Osteocyte (in vitro differentiated cells): ENCODE measurements around the gene CA11. TPM values are rescaled to one million over a fixed set of nuclear protein-coding genes. Genes with fewer than 3 reads are reported as not detected.

Source experiments
- DNase-seq: peaks from one replicate; pipeline ENCODE4 v3.0.0; 2021; ENCODE audit warnings: mixed read lengths; ENCODE audit not compliant: unreplicated experiment; ENCODE audit errors: extremely low spot score
- H3K27ac Mint-ChIP-seq: one replicate; pipeline ENCODE4 v1.8.0; 2021; ENCODE audit warnings: mild to moderate bottlenecking, mixed read lengths; ENCODE audit not compliant: unreplicated experiment
- H3K27me3 Mint-ChIP-seq: one replicate; pipeline ENCODE4 v1.8.0; 2021; ENCODE audit warnings: mixed read lengths; ENCODE audit not compliant: unreplicated experiment
- H3K36me3 Mint-ChIP-seq: one replicate; pipeline ENCODE4 v1.8.0; 2021; ENCODE audit warnings: mixed read lengths; ENCODE audit not compliant: unreplicated experiment
- H3K4me1 Mint-ChIP-seq: one replicate; pipeline ENCODE4 v1.8.0; 2021; ENCODE audit warnings: mixed read lengths; ENCODE audit not compliant: unreplicated experiment
- H3K4me3 Mint-ChIP-seq: one replicate; pipeline ENCODE4 v1.8.0; 2021; ENCODE audit warnings: mild to moderate bottlenecking, moderate library complexity, mixed read lengths; ENCODE audit not compliant: unreplicated experiment
- H3K9me3 Mint-ChIP-seq: one replicate; pipeline ENCODE4 v1.8.0; 2021; ENCODE audit warnings: mixed read lengths; ENCODE audit not compliant: unreplicated experiment
- total RNA-seq: library from RNA; stranded (reverse); gene quantifications from 2 replicates; pipeline ENCODE4 v1.2.1, GENCODE V29; 2021
- TF ChIP-seq, protein P1 (sequence below): fragments of 200-600 bp; sonication (generic); IDR thresholded peaks from 2 replicates; pipeline ENCODE4 v1.5.0; 2021; ENCODE audit warnings: antibody characterized with exemption, mild to moderate bottlenecking, moderate library complexity

CA11 gene
- total RNA-seq, 1 donor from 2014 or later = 40.7 TPM

DNA sequence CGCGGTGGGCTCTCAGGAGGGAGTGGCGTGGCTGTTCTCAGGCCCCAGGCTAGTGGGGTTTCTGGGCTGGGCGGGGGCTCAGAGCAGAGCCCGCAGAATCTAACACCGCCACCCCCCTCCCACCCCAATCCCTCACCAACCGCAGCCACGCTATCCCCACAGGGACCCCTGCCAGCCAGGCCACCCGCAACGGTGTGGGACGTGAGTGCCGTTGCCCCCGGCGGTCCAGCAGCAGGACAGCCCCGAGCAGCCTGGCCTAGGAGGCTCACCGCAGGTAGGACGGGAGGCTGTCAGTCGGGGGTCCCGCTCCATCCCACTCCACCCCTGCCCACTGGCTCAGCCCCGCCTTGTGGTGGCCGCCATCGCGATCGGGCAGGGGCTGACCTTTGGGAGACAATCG lies 27.0 kb upstream of the CA11 start, which contains the start of gene NTN5:
Gene NTN5, minus strand, starts transcription at position 24 of the 400 bp plus-strand sequence. CDS start 2,031 bp downstream, outside the sequence.
- Mint-ChIP-seq H3K36me3 (no peaks in the 10 kb centered on the region), H3K4me1 (peaks cover 3% of the 10 kb centered on the region), H3K27ac (no peak within 1 kb of the TSS), H3K4me3 (no peak within 1 kb of the TSS), H3K27me3 (no peaks in the 10 kb centered on the region), H3K9me3 (no peaks in the 10 kb centered on the region)
- TF ChIP-seq, protein P1, sequence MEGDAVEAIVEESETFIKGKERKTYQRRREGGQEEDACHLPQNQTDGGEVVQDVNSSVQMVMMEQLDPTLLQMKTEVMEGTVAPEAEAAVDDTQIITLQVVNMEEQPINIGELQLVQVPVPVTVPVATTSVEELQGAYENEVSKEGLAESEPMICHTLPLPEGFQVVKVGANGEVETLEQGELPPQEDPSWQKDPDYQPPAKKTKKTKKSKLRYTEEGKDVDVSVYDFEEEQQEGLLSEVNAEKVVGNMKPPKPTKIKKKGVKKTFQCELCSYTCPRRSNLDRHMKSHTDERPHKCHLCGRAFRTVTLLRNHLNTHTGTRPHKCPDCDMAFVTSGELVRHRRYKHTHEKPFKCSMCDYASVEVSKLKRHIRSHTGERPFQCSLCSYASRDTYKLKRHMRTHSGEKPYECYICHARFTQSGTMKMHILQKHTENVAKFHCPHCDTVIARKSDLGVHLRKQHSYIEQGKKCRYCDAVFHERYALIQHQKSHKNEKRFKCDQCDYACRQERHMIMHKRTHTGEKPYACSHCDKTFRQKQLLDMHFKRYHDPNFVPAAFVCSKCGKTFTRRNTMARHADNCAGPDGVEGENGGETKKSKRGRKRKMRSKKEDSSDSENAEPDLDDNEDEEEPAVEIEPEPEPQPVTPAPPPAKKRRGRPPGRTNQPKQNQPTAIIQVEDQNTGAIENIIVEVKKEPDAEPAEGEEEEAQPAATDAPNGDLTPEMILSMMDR = no peak
- DNase-seq = no peak

DNA sequence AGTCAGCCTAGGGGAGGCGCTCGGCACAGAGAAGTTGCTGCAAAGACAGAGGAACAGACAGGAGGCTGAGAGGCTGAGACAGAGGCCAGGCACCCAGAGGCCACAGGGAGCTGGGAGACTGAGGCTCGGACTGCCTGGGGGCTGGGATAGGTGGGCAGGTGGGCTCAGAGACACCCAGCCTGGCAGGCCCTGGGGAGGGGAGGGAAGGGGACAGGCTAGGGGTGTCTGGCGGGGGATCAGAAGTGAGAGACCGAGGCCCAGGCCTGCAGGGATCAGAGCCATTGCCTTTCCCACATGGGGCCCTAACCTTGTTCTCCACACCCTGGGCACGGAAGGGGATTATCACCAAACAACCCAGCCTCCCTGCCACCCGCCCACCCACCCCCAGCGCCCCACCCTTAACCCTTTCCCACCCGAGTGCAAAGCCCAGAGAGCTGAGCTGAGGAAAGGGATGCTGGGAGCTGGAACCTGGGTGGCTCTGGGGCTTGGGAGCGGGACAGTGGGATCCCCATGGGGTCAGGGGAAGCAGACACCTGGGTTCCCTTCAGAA lies 25.5 kb upstream of the CA11 start:
- Mint-ChIP-seq H3K4me1 (peaks cover 3% of the 10 kb centered on the region), H3K27ac (no peak overlapping the region), H3K4me3 (no peak overlapping the region), H3K27me3 (no peaks in the 10 kb centered on the region), H3K9me3 (no peaks in the 10 kb centered on the region), H3K36me3 (no peaks in the 10 kb centered on the region)
- TF ChIP-seq, protein P1 = no peak
- DNase-seq = no peak

DNA sequence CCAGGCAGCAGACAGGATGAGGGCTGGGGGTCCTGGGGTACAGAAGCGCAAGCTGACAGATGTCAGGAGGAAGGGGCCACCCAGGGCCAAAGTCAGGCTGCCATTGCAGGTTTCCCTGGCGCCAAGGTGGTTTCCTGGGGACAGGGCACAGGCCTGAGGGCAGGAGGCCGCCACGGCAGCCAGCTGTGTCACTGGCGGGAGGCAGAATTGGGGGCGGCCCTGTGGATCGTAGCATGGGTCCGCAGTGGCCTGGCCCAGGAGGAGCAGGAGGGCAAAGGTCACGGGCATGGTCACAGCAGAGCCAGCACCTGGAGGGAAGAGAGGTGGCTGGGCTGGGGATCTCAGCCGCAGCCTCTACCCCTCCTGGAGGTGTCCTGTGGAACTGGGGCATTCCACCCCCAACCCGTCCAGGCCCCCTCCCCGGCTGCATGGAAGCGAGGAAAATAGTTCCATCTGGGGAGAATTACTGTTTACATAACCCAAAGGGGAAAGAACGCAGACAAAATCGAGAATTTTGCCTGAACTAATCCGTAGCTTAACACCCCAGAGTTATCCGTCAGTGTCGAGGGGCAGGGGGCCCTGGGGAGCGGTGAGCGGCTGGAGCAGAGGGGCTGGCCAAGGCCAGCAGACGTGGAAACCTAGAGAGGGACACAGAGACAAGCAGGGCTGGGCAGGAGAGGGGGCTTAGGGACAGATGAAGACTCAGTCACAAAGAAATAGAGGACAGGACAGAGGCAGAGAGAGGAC lies 24.9 kb upstream of the CA11 start:
- no peak overlapping the region for H3K27ac Mint-ChIP-seq

GRCh38 chr19:48669903-48670668 lies 24.1 kb upstream of the CA11 start:
- Mint-ChIP-seq H3K4me3 (no peak overlapping the region), H3K36me3 (no peaks in the 10 kb centered on the region), H3K27me3 (no peaks in the 10 kb centered on the region), H3K4me1 (no peaks in the 10 kb centered on the region), H3K9me3 (no peaks in the 10 kb centered on the region), H3K27ac (no peak overlapping the region)
- DNase-seq = no peak
- TF ChIP-seq, protein P1 = no peak

More for the DNA sequence above, 24.9 kb upstream of the CA11 start:
- H3K36me3 Mint-ChIP-seq = no peaks in the 10 kb centered on the region
- DNase-seq = no peak
- H3K9me3 Mint-ChIP-seq = no peaks in the 10 kb centered on the region
- H3K4me3 Mint-ChIP-seq = no peak overlapping the region
- TF ChIP-seq, protein P1 = no peak
- peaks cover 3% of the 10 kb centered on the region for H3K4me1 Mint-ChIP-seq
- H3K27me3 Mint-ChIP-seq = no peaks in the 10 kb centered on the region

DNA sequence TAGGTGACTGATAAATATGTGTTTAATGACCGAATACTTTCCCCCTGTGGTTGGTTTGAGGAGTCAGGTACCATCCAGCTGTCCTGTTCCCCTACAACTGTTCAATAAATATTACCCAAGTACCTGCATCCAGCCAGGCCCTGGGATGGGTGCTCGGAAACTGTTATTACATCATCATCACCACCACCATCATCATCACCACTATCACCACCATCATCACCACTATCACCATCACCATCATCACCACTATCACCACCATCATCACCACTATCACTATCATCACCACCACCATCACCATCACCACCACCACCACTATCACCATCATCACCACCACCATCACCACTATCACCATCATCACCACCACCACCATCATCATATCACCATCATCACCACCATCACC lies 22.8 kb upstream of the CA11 start:
- Mint-ChIP-seq H3K4me1 (no peaks in the 10 kb centered on the region), H3K27ac (no peak overlapping the region), H3K36me3 (no peaks in the 10 kb centered on the region), H3K4me3 (no peak overlapping the region), H3K9me3 (no peaks in the 10 kb centered on the region), H3K27me3 (no peaks in the 10 kb centered on the region)
- TF ChIP-seq, protein P1 = no peak
- DNase-seq = no peak
